NCI-H2081 treated with DMSO at 0.1 percent for 48 hours (cell line): ENCODE data around the gene PATJ.
"Not testable (repeated sequence)": the region's sequence is repeated elsewhere in the genome, so short reads cannot be mapped to it uniquely, and the experiment has no call there.

Experiments used
- DNase-seq: peaks from one replicate; lab custom pipeline; 2025; lab: John Stamatoyannopoulos, UW

The PATJ gene

GRCh38 chr1:62210960-62211359, 468.7 kb downstream of the PATJ start:
- no peak for DNase-seq

DNA sequence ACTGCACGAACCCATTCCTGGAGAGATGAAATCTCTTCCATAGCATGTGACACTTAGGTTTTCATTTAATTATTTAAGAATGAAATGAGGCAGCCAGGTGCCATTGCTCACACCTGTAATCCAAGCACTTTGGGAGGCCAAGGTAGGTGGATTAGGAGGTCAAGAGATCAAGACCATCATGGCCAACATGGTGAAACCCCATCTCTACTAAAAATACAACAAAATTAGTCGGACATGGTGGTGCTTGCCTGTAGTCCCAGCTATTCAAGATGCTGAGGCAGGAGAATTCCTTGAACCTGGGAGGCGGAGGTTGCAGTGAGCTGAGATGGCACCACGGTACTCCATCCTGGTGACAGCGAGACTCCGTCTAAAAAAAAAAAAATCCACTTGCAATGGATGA, 470.1 kb downstream of the PATJ start:
- no peak for DNase-seq

GRCh38 chr1:62213075-62213914, 471.0 kb downstream of the PATJ start:
- no peak for DNase-seq

- DNase-seq, result no peak
Measured at GRCh38 chr1:62218604-62219003, 476.3 kb downstream of the PATJ start.

- DNase-seq, result not testable (repeated sequence)
Measured at GRCh38 chr1:62220456-62220855, 478.2 kb downstream of the PATJ start.

GRCh38 chr1:62221171-62221570, 478.9 kb downstream of the PATJ start:
- DNase-seq, result no peak

- no peak for DNase-seq
Measured at GRCh38 chr1:62222321-62222720, 480.0 kb downstream of the PATJ start.

GRCh38 chr1:62224182-62224581, 481.9 kb downstream of the PATJ start:
- DNase-seq, result no peak

DNA sequence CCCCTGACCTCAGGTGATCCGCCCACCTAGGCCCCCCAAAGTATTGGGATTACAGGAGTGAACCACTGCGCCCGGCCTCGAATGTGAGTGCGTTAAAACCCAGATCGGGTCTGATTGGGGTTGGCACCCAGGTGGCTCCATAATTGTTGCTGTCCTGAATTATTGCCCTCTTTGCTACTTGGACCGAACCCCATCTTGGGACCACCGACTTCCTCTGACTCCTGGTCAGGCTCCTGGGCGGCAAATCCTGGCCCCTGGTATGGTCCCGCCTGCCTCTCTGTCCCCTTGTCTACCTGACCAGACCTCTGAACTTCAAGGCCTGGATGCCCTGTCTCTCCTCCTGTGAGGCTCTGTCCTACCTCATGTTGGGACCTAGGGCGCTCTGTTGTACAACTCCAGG, 485.2 kb downstream of the PATJ start:
- no peak for DNase-seq
